Skin epidermis (tissue), 12 donors: ENCODE measurements around the gene RHAG.
"Not testable (repeated sequence)": the region's sequence is repeated elsewhere in the genome, so short reads cannot be mapped to it uniquely, and the experiment has no call there.

ENCODE experiments used
- H3K27ac ChIP-seq, 21 experiments: fragments of 200-600 bp; sonication (generic) in 11 of 21; one replicate each; pipeline ENCODE4 v1.5.0; 2020; ENCODE audit warnings: mild to moderate bottlenecking in 3 of 21, inconsistent platforms in 2 of 21, moderate library complexity in 2 of 21
- H3K4me3 ChIP-seq, 7 experiments: fragments of 200-600 bp; sonication (generic) in 2 of 7; one replicate each; pipeline ENCODE4 v1.5.0; 2020; ENCODE audit warnings: inconsistent platforms in 2 of 7, mild to moderate bottlenecking in 2 of 7, moderate library complexity in 1 of 7

The RHAG gene

GRCh38 chr6:49637350-49637731 lies 702 bp upstream of the RHAG start:
- Histone ChIP-seq H3K27ac (no peak overlapping the region), H3K4me3 (no peak overlapping the region)

GRCh38 chr6:49635978-49636712 lies 494 bp downstream of the RHAG start:
- Histone ChIP-seq H3K4me3 (no peak overlapping the region), H3K27ac (no peak overlapping the region)

- Histone ChIP-seq H3K27ac (no peak overlapping the region), H3K4me3 (no peak overlapping the region)
Measured at GRCh38 chr6:49635480-49635879, 1.2 kb downstream of the RHAG start.

- no peak overlapping the region for H3K27ac ChIP-seq
- no peak overlapping the region for H3K4me3 ChIP-seq
Measured at GRCh38 chr6:49634836-49635218, 1.8 kb downstream of the RHAG start.

- Histone ChIP-seq H3K27ac (no peak overlapping the region), H3K4me3 (no peak overlapping the region)
Measured at GRCh38 chr6:49634092-49634835, 2.4 kb downstream of the RHAG start.

GRCh38 chr6:49633541-49633940 lies 3.1 kb downstream of the RHAG start:
- H3K27ac ChIP-seq: no peak overlapping the region
- H3K4me3 ChIP-seq: no peak overlapping the region

GRCh38 chr6:49632727-49633126 lies 3.9 kb downstream of the RHAG start:
- H3K4me3 ChIP-seq: no peak overlapping the region
- no peak overlapping the region for H3K27ac ChIP-seq

GRCh38 chr6:49629485-49630088 lies 7.1 kb downstream of the RHAG start:
- H3K27ac ChIP-seq, H3K4me3 ChIP-seq: not testable (repeated sequence)

GRCh38 chr6:49626811-49627210 lies 9.8 kb downstream of the RHAG start:
- H3K4me3 ChIP-seq: no peak overlapping the region

GRCh38 chr6:49618257-49618656 lies 18.4 kb downstream of the RHAG start:
- Histone ChIP-seq H3K4me3 (no peak overlapping the region), H3K27ac (no peak overlapping the region)

More at GRCh38 chr6:49626811-49627210, 9.8 kb downstream of the RHAG start:
- no peak overlapping the region for H3K27ac ChIP-seq

- H3K27ac ChIP-seq, H3K4me3 ChIP-seq: not testable (repeated sequence)
Measured at GRCh38 chr6:49614144-49614543, 22.5 kb downstream of the RHAG start.

GRCh38 chr6:49609285-49609684 lies 27.4 kb downstream of the RHAG start:
- H3K27ac ChIP-seq: no peak overlapping the region
- H3K4me3 ChIP-seq: no peak overlapping the region

- H3K4me3 ChIP-seq, H3K27ac ChIP-seq: not testable (repeated sequence)
Measured at GRCh38 chr6:49608275-49608674, 28.4 kb downstream of the RHAG start.

- Histone ChIP-seq H3K4me3 (no peak overlapping the region), H3K27ac (no peak overlapping the region)
Measured at GRCh38 chr6:49607391-49607982, 29.2 kb downstream of the RHAG start.

GRCh38 chr6:49606721-49607390 lies 29.8 kb downstream of the RHAG start:
- Histone ChIP-seq H3K27ac (no peak overlapping the region), H3K4me3 (no peak overlapping the region)

- not testable (repeated sequence) for H3K4me3 ChIP-seq, H3K27ac ChIP-seq
Measured at GRCh38 chr6:49604080-49604479, 32.6 kb downstream of the RHAG start.

- H3K27ac ChIP-seq, H3K4me3 ChIP-seq: not testable (repeated sequence)
Measured at GRCh38 chr6:49587262-49587661, 49.4 kb downstream of the RHAG start.

GRCh38 chr6:49582529-49582928 lies 54.1 kb downstream of the RHAG start:
- H3K4me3 ChIP-seq: no peak overlapping the region
- H3K27ac ChIP-seq: no peak overlapping the region

GRCh38 chr6:49579649-49580048 lies 57.0 kb downstream of the RHAG start:
- no peak overlapping the region for H3K27ac ChIP-seq
- H3K4me3 ChIP-seq: no peak overlapping the region

- no peak overlapping the region for H3K4me3 ChIP-seq
- H3K27ac ChIP-seq: no peak overlapping the region
Measured at GRCh38 chr6:49576618-49577017, 60.0 kb downstream of the RHAG start.
